GDM1 (cell line): Measurements from ENCODE around the gene ST7L.
"Not testable (repeated sequence)": the region's sequence is repeated elsewhere in the genome, so short reads cannot be mapped to it uniquely, and the experiment has no call there.

ENCODE experiments used
- DNase-seq: peaks from one replicate; lab custom pipeline; 2025; lab: John Stamatoyannopoulos, UW

Gene ST7L

GRCh38 chr1:112618721-112619517 is at the start of gene ST7L:
ST7L (minus strand) TSS chr1:112619141; CDS start chr1:112619113, 28 bp downstream.
- peak; percentile 48 for DNase-seq

GRCh38 chr1:112666946-112667345 is 48.0 kb upstream of the ST7L start:
- DNase-seq: no peak

DNA sequence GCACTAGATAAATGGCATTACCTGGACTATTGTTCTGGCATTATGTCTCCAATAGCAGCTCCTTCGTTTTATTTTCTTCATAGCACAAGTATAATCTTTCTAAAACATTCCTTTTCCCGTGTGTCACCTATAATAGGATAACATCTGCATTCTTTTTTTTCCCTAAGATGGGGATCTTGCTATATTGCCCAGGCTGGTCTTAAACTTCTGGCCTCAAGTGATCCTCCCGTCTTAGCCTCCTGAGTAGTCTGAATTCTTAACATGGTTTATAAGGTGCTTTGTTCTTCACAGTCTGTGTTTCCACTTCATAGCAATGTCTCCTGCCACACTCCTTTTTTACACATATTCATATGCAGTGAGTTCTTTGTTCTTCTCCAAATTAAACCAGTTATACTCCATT is 46.9 kb upstream of the ST7L start:
- no peak for DNase-seq

DNA sequence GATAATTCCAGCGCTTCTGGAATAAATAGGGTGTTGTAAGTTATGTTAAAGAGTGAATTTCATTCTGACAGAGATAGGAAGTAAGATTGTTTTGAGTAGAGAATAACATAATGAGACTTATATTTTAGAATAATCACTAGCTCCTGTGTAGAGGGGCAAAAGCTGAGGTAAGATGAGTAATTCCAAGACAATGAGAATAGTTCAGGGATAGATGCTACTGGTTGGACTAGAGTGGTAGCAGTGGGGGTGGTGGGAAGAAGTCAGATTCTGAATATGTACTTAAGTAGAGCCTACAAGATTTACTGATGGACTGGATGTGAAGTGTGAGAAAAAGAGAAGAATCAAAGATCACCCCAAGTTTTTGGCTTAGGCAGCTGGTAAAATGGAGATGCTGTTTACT is 32.3 kb upstream of the ST7L start:
- no peak for DNase-seq

DNA sequence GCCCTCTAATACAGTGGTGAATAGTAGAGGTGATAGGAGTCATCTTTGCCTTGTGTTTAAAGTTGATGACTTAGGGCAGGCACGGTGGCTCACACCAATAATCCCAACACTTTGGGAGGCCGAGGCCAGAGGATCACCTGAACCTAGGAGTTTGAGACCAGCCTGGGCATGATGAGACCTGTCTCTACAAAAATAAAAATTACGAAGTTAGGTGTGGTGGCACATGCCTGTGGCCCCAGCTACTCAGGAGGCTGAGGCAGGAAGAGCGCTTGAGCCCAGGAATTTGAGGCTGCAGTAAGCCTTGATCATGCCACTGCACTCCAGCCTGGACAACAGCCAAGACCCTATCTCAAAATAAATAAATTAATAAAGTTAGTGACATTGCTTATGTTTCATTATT is 27.3 kb upstream of the ST7L start:
- DNase-seq: no peak

DNA sequence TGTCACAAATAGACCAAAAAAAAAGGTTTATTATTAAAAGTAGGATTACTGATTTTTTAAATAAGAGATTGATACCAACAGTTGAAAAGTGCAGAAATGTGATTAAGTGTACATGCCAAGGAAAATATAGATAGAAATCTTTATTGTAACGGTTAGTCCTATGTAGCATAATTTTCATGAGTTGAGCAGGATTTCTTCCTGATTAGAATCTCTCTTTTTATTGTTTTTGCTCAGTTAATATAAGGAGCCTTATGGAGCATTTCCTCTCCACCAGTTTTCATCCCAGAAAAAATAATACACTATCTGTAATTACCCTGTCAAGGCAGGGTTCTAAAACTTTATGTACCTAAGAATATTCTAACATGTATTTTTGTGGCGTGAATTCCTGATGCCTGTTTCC is 24.1 kb upstream of the ST7L start:
- DNase-seq: no peak

- DNase-seq: not testable (repeated sequence)
Measured at GRCh38 chr1:112640437-112640836, 21.5 kb upstream of the ST7L start.

- DNase-seq: no peak
Measured at GRCh38 chr1:112638110-112638428, 19.1 kb upstream of the ST7L start.

GRCh38 chr1:112637254-112638109 is 18.5 kb upstream of the ST7L start:
- DNase-seq: no peak

DNA sequence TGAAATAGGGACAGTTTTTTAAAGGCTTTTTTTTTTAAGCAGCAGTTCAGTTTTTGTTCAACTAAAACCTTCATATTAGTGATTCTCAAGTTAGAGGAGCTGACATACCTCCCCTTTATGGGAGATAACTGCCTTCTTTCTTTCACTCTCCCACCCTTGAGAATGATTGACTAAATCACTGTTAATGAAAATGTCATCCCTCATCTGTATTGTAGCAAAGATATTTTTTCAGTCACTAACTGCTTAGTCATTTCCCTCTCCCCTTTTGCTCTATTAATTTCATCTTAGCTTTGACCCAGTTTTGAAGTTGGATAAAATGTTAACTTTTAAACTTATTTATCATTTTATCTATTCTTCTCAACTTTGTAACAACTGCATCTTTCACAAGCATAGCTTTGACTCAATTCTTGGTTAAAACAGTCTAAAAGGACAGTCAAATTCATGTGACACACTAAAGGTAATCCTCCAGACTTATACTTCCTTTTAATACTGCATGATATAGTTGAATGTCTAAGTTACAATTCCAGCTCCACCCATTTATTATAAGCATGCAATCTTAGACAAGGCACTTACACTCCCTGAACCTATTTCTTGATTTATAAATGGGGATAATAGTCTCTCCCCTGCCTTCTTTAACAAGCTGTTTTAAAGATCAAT is 17.8 kb upstream of the ST7L start:
- DNase-seq: no peak

GRCh38 chr1:112636056-112636455 is 17.1 kb upstream of the ST7L start:
- DNase-seq: no peak

DNA sequence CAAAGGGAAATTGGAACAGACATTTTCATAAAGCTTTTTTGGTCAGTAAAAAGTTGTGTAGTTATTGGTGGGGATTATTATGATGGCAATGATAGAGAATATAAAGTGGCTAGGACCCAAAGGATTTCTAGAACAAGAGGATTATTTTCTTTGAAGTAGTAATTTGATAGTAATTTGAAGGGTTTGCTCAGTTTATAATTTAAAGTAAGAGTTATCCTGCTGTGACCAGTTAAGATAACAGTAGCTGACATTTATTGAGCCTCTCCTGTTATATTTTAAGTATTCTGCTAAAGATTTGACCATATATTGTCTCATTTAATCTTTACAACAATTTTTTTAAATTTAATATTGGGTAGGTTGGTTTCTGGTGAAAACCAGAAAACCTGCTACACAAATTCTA is 15.4 kb upstream of the ST7L start:
- no peak for DNase-seq

- no peak for DNase-seq
Measured at GRCh38 chr1:112633628-112634027, 14.7 kb upstream of the ST7L start.

- no peak for DNase-seq
Measured at GRCh38 chr1:112629256-112629655, 10.3 kb upstream of the ST7L start.

- DNase-seq: no peak
Measured at GRCh38 chr1:112628516-112628915, 9.6 kb upstream of the ST7L start.

DNA sequence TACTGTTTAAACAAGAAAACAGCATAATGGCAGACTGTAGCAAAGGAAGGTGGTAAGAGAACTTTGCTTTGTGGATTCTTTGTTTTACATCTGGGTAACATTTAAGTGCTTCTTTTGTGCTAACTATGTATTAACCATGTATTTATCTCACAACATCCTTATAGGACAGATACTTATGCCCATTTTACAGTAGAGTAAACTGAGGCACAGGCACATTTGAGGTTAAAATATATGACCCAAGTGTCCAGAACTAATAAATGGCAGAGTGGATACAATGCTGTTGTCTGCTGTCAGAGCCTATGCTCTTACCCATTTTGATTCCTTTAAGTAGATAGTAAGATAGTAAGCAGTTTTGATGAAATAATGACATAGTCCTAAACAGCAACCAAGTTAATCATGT is 7.9 kb upstream of the ST7L start:
- no peak for DNase-seq

DNA sequence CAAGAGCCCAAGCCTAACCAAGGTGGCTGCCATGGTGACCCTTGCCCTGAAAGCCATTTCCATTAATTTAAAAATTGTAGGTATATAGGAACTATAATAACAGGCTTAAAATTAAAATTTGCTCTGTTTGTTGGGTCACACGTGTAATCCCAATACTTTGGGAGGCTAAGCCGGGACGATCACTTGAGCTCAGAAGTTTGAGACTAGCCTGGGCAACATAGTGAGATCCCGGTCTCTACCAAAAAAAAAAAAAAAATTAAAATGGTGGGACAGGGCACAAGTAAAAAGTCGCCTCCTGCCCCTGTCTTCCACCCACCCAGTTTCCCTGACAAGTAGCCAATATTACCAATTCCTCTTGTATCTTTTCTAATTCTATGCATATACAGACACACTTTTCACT is 7.3 kb upstream of the ST7L start:
- DNase-seq: no peak

DNA sequence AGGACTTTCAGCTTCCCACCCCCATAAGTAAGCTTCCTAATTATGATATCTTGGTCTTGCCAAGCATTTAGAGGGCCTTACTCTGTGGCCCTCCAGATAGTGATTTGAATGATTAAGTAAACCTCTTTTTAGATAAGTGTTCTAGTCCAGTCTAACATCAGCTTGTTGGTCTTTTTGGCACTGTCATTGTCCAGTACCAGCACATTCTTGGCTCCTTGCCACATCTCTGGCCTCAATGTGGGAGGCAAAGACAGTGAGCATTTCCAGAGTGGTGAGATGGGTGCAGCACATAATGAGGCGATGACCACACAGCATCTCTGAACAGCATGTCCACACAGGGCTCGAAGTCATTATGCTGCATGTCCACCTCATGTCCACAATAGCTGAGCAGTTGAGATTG is 6.8 kb upstream of the ST7L start:
- DNase-seq: no peak

DNA sequence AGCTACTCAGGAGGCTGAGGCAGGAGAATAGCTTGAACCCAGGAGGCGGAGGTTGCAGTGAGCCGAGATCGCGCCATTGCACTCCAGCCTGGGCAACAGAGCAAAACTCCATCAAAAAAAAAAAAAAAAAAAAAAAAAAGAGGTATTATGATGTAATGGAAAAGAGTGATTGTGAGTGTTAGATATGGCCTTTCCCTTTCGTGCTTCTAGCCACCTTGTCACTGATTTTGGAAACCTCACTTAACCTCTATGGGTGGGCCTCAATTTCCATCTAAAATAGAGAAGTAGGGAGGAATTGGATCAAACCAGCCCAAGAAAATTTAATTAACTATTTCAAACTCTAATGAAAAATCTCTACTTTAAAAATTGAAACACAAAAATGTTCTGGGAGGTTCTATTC is 5.6 kb upstream of the ST7L start:
- DNase-seq: not testable (repeated sequence)

DNA sequence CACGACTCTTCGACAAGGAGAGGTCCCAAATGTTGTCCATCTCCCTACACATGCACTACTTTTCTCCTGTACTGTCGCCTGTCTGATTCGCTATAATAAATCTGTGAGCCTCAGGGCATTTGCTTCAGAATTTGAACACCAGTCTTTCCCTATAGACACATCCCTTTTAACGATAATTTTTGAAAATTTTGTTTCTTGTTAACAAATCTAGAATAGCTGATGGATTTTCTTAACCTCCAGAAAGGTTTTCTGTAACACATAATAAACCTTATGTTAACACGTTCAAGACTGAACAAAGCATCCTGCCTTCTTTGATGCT is 1.4 kb upstream of the ST7L start:
- no peak for DNase-seq

GRCh38 chr1:112619518-112620376 is 806 bp upstream of the ST7L start, which contains the start of gene CAPZA1:
CAPZA1 (plus strand) TSS chr1:112619832; CDS start chr1:112619845, 13 bp downstream.
- peak; percentile 91 for DNase-seq

GRCh38 chr1:112618114-112618720 is 724 bp downstream of the ST7L start:
- DNase-seq: no peak
